Activated CD8-positive, alpha-beta memory T cell treated with anti-CD3 and anti-CD28 coated beads, Interleukin-2, amount 10 ng/mL, durations not matched to agents 7 days and 5 days (primary cell): ENCODE results near the gene E2F4. TPM values are rescaled to one million over a fixed set of nuclear protein-coding genes. Genes with fewer than 3 reads are reported as not detected.

Experiments used
- ATAC-seq: fragments of 150-1000 bp; cut with Tn5 transposase; one replicate; pipeline ENCODE4 v1.10.0; 2021; ENCODE audit warnings: moderate library complexity
- CTCF ChIA-PET: fragments of 350-600 bp; sonication (Branson Sonifier 250); formaldehyde crosslinking; loops from one replicate; lab custom pipeline; 2021; ENCODE audit warnings: antibody characterized with exemption; lab: Charles Lee
- DNase-seq: peaks from one replicate; pipeline ENCODE4 v3.0.0-alpha.2; 2020
- H3K27ac Mint-ChIP-seq: one replicate; pipeline ENCODE4 v1.8.0; 2021; ENCODE audit warnings: mild to moderate bottlenecking, mixed read lengths
- H3K27me3 Mint-ChIP-seq: one replicate; pipeline ENCODE4 v1.8.0; 2021; ENCODE audit warnings: mixed read lengths
- H3K36me3 Mint-ChIP-seq: one replicate; pipeline ENCODE4 v1.8.0; 2021; ENCODE audit warnings: mild to moderate bottlenecking, mixed read lengths
- H3K4me1 Mint-ChIP-seq: one replicate; pipeline ENCODE4 v1.8.0; 2021; ENCODE audit warnings: mixed read lengths
- H3K4me3 Mint-ChIP-seq: one replicate; pipeline ENCODE4 v1.8.0; 2021; ENCODE audit warnings: mild to moderate bottlenecking, moderate library complexity, mixed read lengths
- H3K9me3 Mint-ChIP-seq: one replicate; pipeline ENCODE4 v1.8.0; 2022; ENCODE audit warnings: low read depth, mixed read lengths
- total RNA-seq, 2 experiments: library from RNA; stranded (reverse); gene quantifications; one replicate each; pipeline ENCODE4 v1.2.3, GENCODE V29; 2021

Gene E2F4
- total RNA-seq, 2 experiments from 2014 or later: 147 to 148 TPM

- DNase-seq: no peak
- H3K9me3 Mint-ChIP-seq: no peaks in the 10 kb centered on the region
- H3K36me3 Mint-ChIP-seq: no peaks in the 10 kb centered on the region
- H3K4me3 Mint-ChIP-seq: no peak overlapping the region
- H3K27ac Mint-ChIP-seq: no peak overlapping the region
- H3K4me1 Mint-ChIP-seq: peaks cover 28% of the 10 kb centered on the region
- ATAC-seq: no peak
- CTCF ChIA-PET: interaction anchor here (1.3 to 5.0 kb wide), 10 partner anchors 9 to 228 kb away, joined by 3 to 72 read pairs (median 5); partner anchors contain the start of genes FBXL8, HSF4, NOL3 and TRADD
- peaks cover 24% of the 10 kb centered on the region for H3K27me3 Mint-ChIP-seq
These were observed 9.7 kb upstream of the E2F4 start for GRCh38 chr16:67182288-67182687.

- H3K9me3 Mint-ChIP-seq: no peaks in the 10 kb centered on the region
- DNase-seq (no peak), ATAC-seq (no peak)
- H3K4me1 Mint-ChIP-seq: peaks cover 21% of the 10 kb centered on the region
- no peaks in the 10 kb centered on the region for H3K36me3 Mint-ChIP-seq
- CTCF ChIA-PET: interaction anchor here (0.6 to 5.0 kb wide), 11 partner anchors 9 to 231 kb away, joined by 3 to 72 read pairs (median 5); partner anchors contain the start of genes CES3, FBXL8, HSF4 and NOL3
- H3K4me3 Mint-ChIP-seq: no peak overlapping the region
- H3K27me3 Mint-ChIP-seq: peaks cover 18% of the 10 kb centered on the region
- H3K27ac Mint-ChIP-seq: no peak overlapping the region
These were observed 8.7 kb upstream of the E2F4 start for GRCh38 chr16:67183284-67183626.

- Mint-ChIP-seq H3K4me3 (peak within 1 kb of the TSS; percentile 31), H3K9me3 (no peaks in the 10 kb centered on the region), H3K27ac (no peak within 1 kb of the TSS), H3K4me1 (peaks cover 16% of the 10 kb centered on the region), H3K27me3 (peaks cover 18% of the 10 kb centered on the region), H3K36me3 (no peaks in the 10 kb centered on the region)
- ATAC-seq: peak; percentile 96
- DNase-seq: peak; percentile 98
- CTCF ChIA-PET: interaction anchor here (0.6 to 5.0 kb wide), 20 partner anchors 9 to 236 kb away, joined by 3 to 72 read pairs (median 5); partner anchors contain the start of genes CES3, ELMO3, FBXL8 and HSF4
These were observed 8.1 kb upstream of the E2F4 start, which contains the start of gene MATCAP1 for GRCh38 chr16:67183627-67184452. TSS of gene MATCAP1 (minus strand) at chr16:67183963. CDS start at chr16:67180610, 3,353 bp downstream.

GRCh38 chr16:67184453-67184994 lies 7.4 kb upstream of the E2F4 start:
- peak overlapping the region; percentile 31 for H3K4me3 Mint-ChIP-seq
- peak; percentile 2 for ATAC-seq

GRCh38 chr16:67184995-67185650 lies 6.8 kb upstream of the E2F4 start:
- Mint-ChIP-seq H3K9me3 (no peaks in the 10 kb centered on the region), H3K27me3 (peaks cover 18% of the 10 kb centered on the region), H3K4me1 (peaks cover 15% of the 10 kb centered on the region), H3K36me3 (no peaks in the 10 kb centered on the region), H3K27ac (no peak overlapping the region), H3K4me3 (peak overlapping the region; percentile 68)
- DNase-seq (peak; percentile 93), ATAC-seq (peak; percentile 28)
- CTCF ChIA-PET: interaction anchor here (0.6 to 5.0 kb wide), 32 partner anchors 8 to 289 kb away, joined by 3 to 72 read pairs (median 5); partner anchors contain the start of genes B3GNT9, CES3, ELMO3 and FBXL8

More at GRCh38 chr16:67184453-67184994, 7.4 kb upstream of the E2F4 start:
- DNase-seq: no peak
- H3K27ac Mint-ChIP-seq: no peak overlapping the region
- peaks cover 15% of the 10 kb centered on the region for H3K4me1 Mint-ChIP-seq
- peaks cover 18% of the 10 kb centered on the region for H3K27me3 Mint-ChIP-seq
- CTCF ChIA-PET: interaction anchor here (0.6 to 5.0 kb wide), 31 partner anchors 8 to 288 kb away, joined by 3 to 72 read pairs (median 5); partner anchors contain the start of genes B3GNT9, CES3, ELMO3 and FBXL8
- no peaks in the 10 kb centered on the region for H3K36me3 Mint-ChIP-seq
- no peaks in the 10 kb centered on the region for H3K9me3 Mint-ChIP-seq

- H3K36me3 Mint-ChIP-seq: no peaks in the 10 kb centered on the region
- CTCF ChIA-PET: interaction anchor here (0.8 to 5.0 kb wide), 26 partner anchors 9 to 239 kb away, joined by 3 to 72 read pairs (median 6); partner anchors contain the start of genes B3GNT9, CES3, ELMO3 and FBXL8
- H3K4me3 Mint-ChIP-seq: peak overlapping the region; percentile 68
These were observed 6.3 kb upstream of the E2F4 start for GRCh38 chr16:67185651-67186134.

GRCh38 chr16:67186550-67186950 lies 5.4 kb upstream of the E2F4 start:
- Mint-ChIP-seq H3K36me3 (no peaks in the 10 kb centered on the region), H3K9me3 (no peaks in the 10 kb centered on the region), H3K4me3 (no peak overlapping the region), H3K4me1 (peaks cover 18% of the 10 kb centered on the region), H3K27me3 (peaks cover 18% of the 10 kb centered on the region), H3K27ac (no peak overlapping the region)
- ATAC-seq: no peak
- CTCF ChIA-PET: interaction anchor here (1.0 to 4.4 kb wide), 6 partner anchors 13 to 211 kb away, joined by 3 to 52 read pairs (median 17); partner anchors contain the start of genes NOL3 and TMEM208
- DNase-seq: no peak

More at GRCh38 chr16:67185651-67186134, 6.3 kb upstream of the E2F4 start:
- Mint-ChIP-seq H3K4me1 (peaks cover 15% of the 10 kb centered on the region), H3K27ac (no peak overlapping the region), H3K9me3 (no peaks in the 10 kb centered on the region), H3K27me3 (peaks cover 18% of the 10 kb centered on the region)
- DNase-seq (no peak), ATAC-seq (no peak)

- H3K27ac Mint-ChIP-seq: no peak overlapping the region
- no peaks in the 10 kb centered on the region for H3K9me3 Mint-ChIP-seq
- H3K4me1 Mint-ChIP-seq: peaks cover 22% of the 10 kb centered on the region
- H3K27me3 Mint-ChIP-seq: peaks cover 18% of the 10 kb centered on the region
- no peak overlapping the region for H3K4me3 Mint-ChIP-seq
- ATAC-seq: no peak
- no peaks in the 10 kb centered on the region for H3K36me3 Mint-ChIP-seq
- CTCF ChIA-PET: interaction anchor here (1.0 to 3.8 kb wide), 5 partner anchors 13 to 40 kb away, joined by 3 to 14 read pairs (median 6); partner anchors contain the start of genes HSF4, NOL3 and TMEM208
- no peak for DNase-seq
These were observed 4.6 kb upstream of the E2F4 start for GRCh38 chr16:67187175-67187890.

GRCh38 chr16:67188323-67188722 lies 3.6 kb upstream of the E2F4 start:
- Mint-ChIP-seq H3K4me1 (peaks cover 31% of the 10 kb centered on the region), H3K27me3 (peaks cover 18% of the 10 kb centered on the region), H3K27ac (no peak overlapping the region), H3K4me3 (no peak overlapping the region), H3K36me3 (peaks cover 4% of the 10 kb centered on the region), H3K9me3 (no peaks in the 10 kb centered on the region)
- DNase-seq (no peak), ATAC-seq (no peak)
- CTCF ChIA-PET: interaction anchor here (1.2 to 3.8 kb wide), 3 partner anchors 14 to 58 kb away, joined by 3 to 14 read pairs (median 6); partner anchors contain the start of gene NOL3

GRCh38 chr16:67188798-67189197 lies 3.2 kb upstream of the E2F4 start:
- Mint-ChIP-seq H3K27ac (no peak overlapping the region), H3K9me3 (no peaks in the 10 kb centered on the region), H3K36me3 (peaks cover 5% of the 10 kb centered on the region), H3K27me3 (peaks cover 18% of the 10 kb centered on the region), H3K4me3 (no peak overlapping the region), H3K4me1 (peaks cover 36% of the 10 kb centered on the region)
- CTCF ChIA-PET: interaction anchor here (1.2 to 1.6 kb wide), 2 partner anchors 15 to 57 kb away, joined by 3 to 6 read pairs; no protein-coding TSS in a partner anchor
- ATAC-seq: no peak
- no peak for DNase-seq

- Mint-ChIP-seq H3K4me3 (no peak within 1 kb of the TSS), H3K9me3 (no peaks in the 10 kb centered on the region), H3K27ac (no peak within 1 kb of the TSS), H3K27me3 (peaks cover 15% of the 10 kb centered on the region), H3K4me1 (peaks cover 43% of the 10 kb centered on the region), H3K36me3 (peaks cover 16% of the 10 kb centered on the region)
- DNase-seq (no peak), ATAC-seq (no peak)
- CTCF ChIA-PET: interaction anchor here (0.6 to 1.0 kb wide), 2 partner anchors 17 to 35 kb away, joined by 3 read pairs; no protein-coding TSS in a partner anchor
These were observed 1.9 kb upstream of the E2F4 start, which contains the start of gene EXOC3L1 for GRCh38 chr16:67190041-67190440. TSS of gene EXOC3L1 (minus strand) at chr16:67190136. CDS start at chr16:67189676, 460 bp downstream.
